HepG2 (cell line): ENCODE measurements around the gene DBN1. TPM values are rescaled to one million over a fixed set of nuclear protein-coding genes. Genes with fewer than 3 reads are reported as not detected.

Experiments used
- AHR ChIP-seq: IDR thresholded peaks from 2 replicates; pipeline ENCODE4 v1.6.1; 2018; ENCODE audit warnings: missing genetic modification reagents, missing compliant biosample characterization
- CEBPB ChIP-seq: IDR thresholded peaks from 2 replicates; pipeline ENCODE4 v1.6.1; 2011; ENCODE audit warnings: low read depth, low read length, improper control_type of control experiment, borderline replicate concordance
- GABPA ChIP-seq, 2 experiments: IDR thresholded peaks; 2 replicates each; pipeline ENCODE4 v1.6.1; 2011 to 2016; ENCODE audit warnings: low read depth in 2 of 2, low read length in 1 of 2, missing biosample characterization in 1 of 2, missing genetic modification characterization in 1 of 2
- GRHL1 ChIP-seq: sonication (generic); formaldehyde crosslinking; conservative IDR thresholded peaks from 2 replicates; pipeline ENCODE4 v1.8.0; 2022; ENCODE audit warnings: missing genetic modification reagents
- KLF16 ChIP-seq, 2 experiments: sonication (generic) in 1 of 2; formaldehyde crosslinking in 1 of 2; IDR thresholded peaks; 2 replicates each; pipeline versions ENCODE4 v1.6.1 to v1.8.0; 2016 to 2023; ENCODE audit warnings: missing genetic modification reagents in 2 of 2, missing compliant biosample characterization in 1 of 2
- PAWR ChIP-seq: sonication (generic); formaldehyde crosslinking; IDR thresholded peaks from 2 replicates; pipeline ENCODE4 v1.4.0; 2020; ENCODE audit warnings: missing genetic modification reagents, mild to moderate bottlenecking, borderline replicate concordance
- PCBP1 ChIP-seq: fragments of 200-400 bp; formaldehyde crosslinking; IDR thresholded peaks from 2 replicates; pipeline ENCODE4 v1.6.1; 2017; ENCODE audit warnings: mild to moderate bottlenecking, low read depth, low read length, borderline replicate concordance
- SAP130 ChIP-seq: IDR thresholded peaks from 2 replicates; pipeline ENCODE4 v1.6.1; 2016; ENCODE audit warnings: low read depth
- SMC3 ChIP-seq: IDR thresholded peaks from 2 replicates; pipeline ENCODE4 v1.6.1; 2011; ENCODE audit warnings: low read length, improper control_type of control experiment
- SP1 ChIP-seq, 2 experiments: fragments of 450-650 bp in 1 of 2; sonication (generic) in 1 of 2; formaldehyde crosslinking in 1 of 2; IDR thresholded peaks; 2 replicates each; pipeline versions ENCODE4 v1.4.0 to v1.6.1; 2016 to 2020; ENCODE audit warnings: missing genetic modification reagents in 1 of 2
- TGIF2 ChIP-seq: IDR thresholded peaks from 2 replicates; pipeline ENCODE4 v1.6.1; 2016; ENCODE audit warnings: control low read depth, missing compliant biosample characterization
- TOPORS ChIP-seq: sonication (generic); formaldehyde crosslinking; IDR thresholded peaks from 2 replicates; pipeline ENCODE4 v1.8.0; 2023; ENCODE audit warnings: mild to moderate bottlenecking, missing genetic modification reagents
- ZBTB10 ChIP-seq: sonication (generic); formaldehyde crosslinking; IDR thresholded peaks from 2 replicates; pipeline ENCODE4 v1.4.0; 2020; ENCODE audit warnings: missing genetic modification reagents, borderline replicate concordance
- ZNF546 ChIP-seq: sonication (generic); formaldehyde crosslinking; conservative IDR thresholded peaks from 2 replicates; pipeline ENCODE4 v1.8.1; 2023; ENCODE audit warnings: mild to moderate bottlenecking, missing genetic modification reagents
- ZNF562 ChIP-seq: sonication (generic); formaldehyde crosslinking; IDR thresholded peaks from 2 replicates; pipeline ENCODE4 v1.8.0; 2022; ENCODE audit warnings: missing genetic modification reagents, borderline replicate concordance
- polyA plus RNA-seq, 8 experiments: library from polyadenylated mRNA; depleted of rRNA in 3 of 8; stranded (reverse) in 7 of 8; unstranded in 1 of 8; fragments of >200 nt; fragmentation: Illumina TruSeq in 4 of 8; extraction: Trizol in 4 of 8; gene quantifications; 2 replicates each; pipeline versions ENCODE4 v1.2.1 to v1.2.3, GENCODE V29; 2011 to 2016; ENCODE audit warnings: low read depth in 4 of 8, missing spikeins in 1 of 8, mixed read lengths in 1 of 8; ENCODE audit not compliant: insufficient read depth in 1 of 8
- total RNA-seq, 5 experiments: library from RNA; depleted of rRNA; stranded (reverse); fragments of >200 nt; fragmentation: Illumina TruSeq; extraction: Trizol; gene quantifications; 2 replicates each; pipeline ENCODE4 v1.2.3, GENCODE V29; 2016; ENCODE audit warnings: low read depth in 1 of 5
- TF ChIP-seq, protein P1 (sequence below): sonication (generic); formaldehyde crosslinking; IDR thresholded peaks from 2 replicates; pipeline ENCODE4 v1.5.0; 2020; ENCODE audit warnings: missing genetic modification reagents
- TF ChIP-seq, protein P2 (sequence below): sonication (generic); formaldehyde crosslinking; IDR thresholded peaks from 2 replicates; pipeline ENCODE4 v1.8.1; 2023; ENCODE audit warnings: mild to moderate bottlenecking, moderate library complexity, missing genetic modification reagents

The DBN1 gene
- total and polyA plus RNA-seq, 2 of the 13 experiments (the other 11 are each of a cell fraction or from before 2014, with no cell fraction given) = 27.0 to 37.3 TPM

- TF ChIP-seq ZBTB10 (no peak), PAWR (CRISPR knock-in tag) (no peak), CEBPB (peak; percentile 64; the same call in 1 of the 2 replicates), AHR (CRISPR knock-in tag) (no peak), GABPA (IDR thresholded peaks at IDR 0.05; ENCODE audit: low read depth, low read length) (no peak), GABPA (CRISPR knock-in tag; IDR thresholded peaks at IDR 0.05; ENCODE audit: low read depth) (peak; percentile 10; the same call in 1 of the 2 replicates), SP1 (IDR thresholded peaks at IDR 0.05) (no peak), SP1 (CRISPR knock-in tag; IDR thresholded peaks at IDR 0.05) (no peak), GRHL1 (no peak), KLF16 (CRISPR knock-in tag; IDR thresholded peaks at IDR 0.05) (no peak), TOPORS (CRISPR knock-in tag) (no peak), SAP130 (CRISPR knock-in tag) (no peak), ZNF562 (CRISPR knock-in tag) (no peak), ZNF546 (0 out of 2 replicates have a peak, but pooled peaks have one; percentile 4), SMC3 (no peak), TGIF2 (CRISPR knock-in tag) (no peak), PCBP1 (no peak)
- TF ChIP-seq, protein P1, sequence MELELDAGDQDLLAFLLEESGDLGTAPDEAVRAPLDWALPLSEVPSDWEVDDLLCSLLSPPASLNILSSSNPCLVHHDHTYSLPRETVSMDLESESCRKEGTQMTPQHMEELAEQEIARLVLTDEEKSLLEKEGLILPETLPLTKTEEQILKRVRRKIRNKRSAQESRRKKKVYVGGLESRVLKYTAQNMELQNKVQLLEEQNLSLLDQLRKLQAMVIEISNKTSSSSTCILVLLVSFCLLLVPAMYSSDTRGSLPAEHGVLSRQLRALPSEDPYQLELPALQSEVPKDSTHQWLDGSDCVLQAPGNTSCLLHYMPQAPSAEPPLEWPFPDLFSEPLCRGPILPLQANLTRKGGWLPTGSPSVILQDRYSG (CRISPR knock-in tag) = no peak
- TF ChIP-seq, protein P2, sequence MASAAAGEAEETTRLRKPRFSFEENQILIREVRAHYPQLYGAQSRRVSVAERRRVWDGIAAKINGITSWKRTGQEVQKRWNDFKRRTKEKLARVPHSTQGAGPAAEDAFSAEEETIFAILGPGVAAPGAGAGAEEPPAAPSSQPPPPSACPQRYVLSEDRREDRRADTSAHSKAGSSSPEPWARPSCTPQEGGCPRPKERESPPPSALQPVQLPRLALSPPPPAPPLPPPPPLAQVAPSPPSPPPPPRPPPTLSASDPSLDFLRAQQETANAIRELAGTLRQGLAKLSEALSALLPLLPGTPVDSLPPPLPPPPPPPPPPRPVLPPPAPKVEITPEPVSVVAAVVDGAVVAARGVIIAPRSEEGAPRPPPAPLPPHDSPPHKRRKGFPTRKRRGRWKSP (CRISPR knock-in tag) = no peak
These were observed 25.0 kb downstream of the DBN1 start (continued) for GRCh38 chr5:177448244-177448950.
